ENCODE measurements around the gene PARD3B.

DNA sequence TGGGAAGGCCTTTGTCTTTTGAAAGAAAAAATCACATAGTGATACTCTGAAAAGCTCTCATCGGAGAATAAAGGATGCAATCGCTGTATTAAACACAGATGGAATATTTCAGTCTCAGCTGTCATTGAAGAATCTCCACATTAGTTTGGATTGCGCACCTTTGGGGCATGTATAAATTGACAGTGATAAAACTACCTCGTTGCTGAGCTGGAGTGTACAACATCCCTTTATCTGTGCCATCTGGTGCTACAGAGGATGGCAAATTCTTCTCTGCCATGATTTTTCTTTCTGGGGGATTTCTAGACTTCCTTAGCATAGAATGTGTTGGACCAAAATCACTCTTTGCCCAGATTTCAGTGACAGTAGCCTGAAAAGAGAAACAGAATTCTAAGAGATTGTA, 185.3 kb downstream of the PARD3B start:
- TF ChIP-seq, protein P1, sequence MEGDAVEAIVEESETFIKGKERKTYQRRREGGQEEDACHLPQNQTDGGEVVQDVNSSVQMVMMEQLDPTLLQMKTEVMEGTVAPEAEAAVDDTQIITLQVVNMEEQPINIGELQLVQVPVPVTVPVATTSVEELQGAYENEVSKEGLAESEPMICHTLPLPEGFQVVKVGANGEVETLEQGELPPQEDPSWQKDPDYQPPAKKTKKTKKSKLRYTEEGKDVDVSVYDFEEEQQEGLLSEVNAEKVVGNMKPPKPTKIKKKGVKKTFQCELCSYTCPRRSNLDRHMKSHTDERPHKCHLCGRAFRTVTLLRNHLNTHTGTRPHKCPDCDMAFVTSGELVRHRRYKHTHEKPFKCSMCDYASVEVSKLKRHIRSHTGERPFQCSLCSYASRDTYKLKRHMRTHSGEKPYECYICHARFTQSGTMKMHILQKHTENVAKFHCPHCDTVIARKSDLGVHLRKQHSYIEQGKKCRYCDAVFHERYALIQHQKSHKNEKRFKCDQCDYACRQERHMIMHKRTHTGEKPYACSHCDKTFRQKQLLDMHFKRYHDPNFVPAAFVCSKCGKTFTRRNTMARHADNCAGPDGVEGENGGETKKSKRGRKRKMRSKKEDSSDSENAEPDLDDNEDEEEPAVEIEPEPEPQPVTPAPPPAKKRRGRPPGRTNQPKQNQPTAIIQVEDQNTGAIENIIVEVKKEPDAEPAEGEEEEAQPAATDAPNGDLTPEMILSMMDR (IDR thresholded peaks at IDR 0.05): no peak
- no peak for TF ChIP-seq POLR2A (IDR thresholded peaks at IDR 0.05)
